SJCRH30 (cell line): ENCODE data around the gene CFAP20DC. TPM values are rescaled to one million over a fixed set of nuclear protein-coding genes. Genes with fewer than 3 reads are reported as not detected.
"Not testable (repeated sequence)": the region's sequence is repeated elsewhere in the genome, so short reads cannot be mapped to it uniquely, and the experiment has no call there.

Source experiments
- DNase-seq, 2 experiments: peaks; one replicate each; pipeline ENCODE4 v3.0.0-alpha.2; 2015 to 2020
- H3K27ac ChIP-seq: fragments of 250-450 bp; sonication (Bioruptor Pico); 2 replicates; pipeline ENCODE4 v1.5.1; 2020; ENCODE audit warnings: mild to moderate bottlenecking, moderate library complexity
- H3K27me3 ChIP-seq: fragments of 250-450 bp; sonication (Bioruptor Pico); 2 replicates; pipeline ENCODE4 v1.5.1; 2020; ENCODE audit warnings: mild to moderate bottlenecking, moderate library complexity
- H3K36me3 ChIP-seq: fragments of 250-450 bp; sonication (Bioruptor Pico); 2 replicates; pipeline ENCODE4 v1.5.1; 2020; ENCODE audit warnings: mild to moderate bottlenecking, moderate library complexity
- H3K4me1 ChIP-seq: fragments of 250-450 bp; sonication (Bioruptor Pico); 2 replicates; pipeline ENCODE4 v1.5.1; 2020; ENCODE audit warnings: mild to moderate bottlenecking, moderate library complexity
- H3K4me3 ChIP-seq: fragments of 250-450 bp; sonication (Bioruptor Pico); 2 replicates; pipeline ENCODE4 v1.5.1; 2020; ENCODE audit warnings: mild to moderate bottlenecking, moderate library complexity
- H3K9me3 ChIP-seq: fragments of 250-450 bp; sonication (Bioruptor Pico); replicated peaks from 2 replicates; pipeline ENCODE4 v1.5.1; 2020; ENCODE audit warnings: mild to moderate bottlenecking, moderate library complexity
- total RNA-seq: library from RNA; depleted of rRNA; stranded (reverse); fragments of >200 nt; shearing (Covaris generic); gene quantifications from 2 replicates; pipeline ENCODE4 v1.2.3, GENCODE V29; 2014

The CFAP20DC gene
- total RNA-seq, 1 experiment from 2014 or later, result not detected

- Histone ChIP-seq H3K4me1 (no peaks in the 10 kb centered on the region), H3K27ac (no peak overlapping the region), H3K9me3 (no peaks in the 10 kb centered on the region), H3K4me3 (no peak overlapping the region), H3K27me3 (no peaks in the 10 kb centered on the region), H3K36me3 (no peaks in the 10 kb centered on the region)
- DNase-seq, result no peak
These were observed 6.9 kb upstream of the CFAP20DC start for GRCh38 chr3:59056706-59057105.

- Histone ChIP-seq H3K27me3 (no peaks in the 10 kb centered on the region), H3K4me3 (no peak overlapping the region), H3K9me3 (no peaks in the 10 kb centered on the region), H3K36me3 (no peaks in the 10 kb centered on the region), H3K27ac (no peak overlapping the region), H3K4me1 (no peaks in the 10 kb centered on the region)
- DNase-seq, result peak; percentile 5 to 54
These were observed 3.1 kb upstream of the CFAP20DC start for GRCh38 chr3:59052803-59053411.

GRCh38 chr3:59050811-59051414, 1.1 kb upstream of the CFAP20DC start:
- not testable (repeated sequence) for H3K27me3 ChIP-seq, H3K4me3 ChIP-seq, H3K4me1 ChIP-seq, DNase-seq, H3K9me3 ChIP-seq, H3K36me3 ChIP-seq, H3K27ac ChIP-seq

- H3K27ac ChIP-seq, result no peak overlapping the region
- no peaks in the 10 kb centered on the region for H3K4me1 ChIP-seq
- no peaks in the 10 kb centered on the region for H3K36me3 ChIP-seq
- H3K4me3 ChIP-seq, result no peak overlapping the region
- H3K9me3 ChIP-seq, result no peaks in the 10 kb centered on the region
- no peaks in the 10 kb centered on the region for H3K27me3 ChIP-seq
- peak; percentile 2 to 32 for DNase-seq
These were observed 3.0 kb downstream of the CFAP20DC start for GRCh38 chr3:59046839-59047238.

GRCh38 chr3:59043391-59043790, 6.4 kb downstream of the CFAP20DC start:
- Histone ChIP-seq H3K27me3 (no peaks in the 10 kb centered on the region), H3K27ac (no peak overlapping the region), H3K4me1 (no peaks in the 10 kb centered on the region), H3K9me3 (no peaks in the 10 kb centered on the region), H3K4me3 (no peak overlapping the region), H3K36me3 (no peaks in the 10 kb centered on the region)
- DNase-seq, result peak; percentile 3 to 24

- no peaks in the 10 kb centered on the region for H3K4me1 ChIP-seq
- no peaks in the 10 kb centered on the region for H3K36me3 ChIP-seq
- H3K4me3 ChIP-seq, result no peak overlapping the region
- H3K27ac ChIP-seq, result no peak overlapping the region
- H3K9me3 ChIP-seq, result no peaks in the 10 kb centered on the region
- DNase-seq, result no peak
- H3K27me3 ChIP-seq, result no peaks in the 10 kb centered on the region
These were observed 8.9 kb downstream of the CFAP20DC start for GRCh38 chr3:59040902-59041301.

GRCh38 chr3:59027607-59028006, 22.2 kb downstream of the CFAP20DC start:
- no peaks in the 10 kb centered on the region for H3K36me3 ChIP-seq
- no peaks in the 10 kb centered on the region for H3K9me3 ChIP-seq
- no peak overlapping the region for H3K4me3 ChIP-seq
- H3K27me3 ChIP-seq, result no peaks in the 10 kb centered on the region
- no peak overlapping the region for H3K27ac ChIP-seq
- no peaks in the 10 kb centered on the region for H3K4me1 ChIP-seq
- no peak for DNase-seq

GRCh38 chr3:59023612-59024011, 26.2 kb downstream of the CFAP20DC start:
- Histone ChIP-seq H3K27ac (no peak overlapping the region), H3K4me1 (no peaks in the 10 kb centered on the region)
- no peak for DNase-seq

GRCh38 chr3:59017617-59017984, 32.2 kb downstream of the CFAP20DC start:
- Histone ChIP-seq H3K9me3 (no peaks in the 10 kb centered on the region), H3K4me3 (no peak overlapping the region), H3K27ac (no peak overlapping the region), H3K36me3 (no peaks in the 10 kb centered on the region), H3K4me1 (no peaks in the 10 kb centered on the region), H3K27me3 (no peaks in the 10 kb centered on the region)
- DNase-seq, result no peak

More at GRCh38 chr3:59023612-59024011, 26.2 kb downstream of the CFAP20DC start:
- no peak overlapping the region for H3K4me3 ChIP-seq
- H3K9me3 ChIP-seq, result no peaks in the 10 kb centered on the region
- H3K36me3 ChIP-seq, result no peaks in the 10 kb centered on the region
- no peaks in the 10 kb centered on the region for H3K27me3 ChIP-seq

GRCh38 chr3:59016930-59017616, 32.8 kb downstream of the CFAP20DC start:
- H3K27ac ChIP-seq, result no peak overlapping the region
- no peaks in the 10 kb centered on the region for H3K4me1 ChIP-seq
- H3K9me3 ChIP-seq, result no peaks in the 10 kb centered on the region
- H3K36me3 ChIP-seq, result no peaks in the 10 kb centered on the region
- H3K4me3 ChIP-seq, result no peak overlapping the region
- no peaks in the 10 kb centered on the region for H3K27me3 ChIP-seq
- DNase-seq, result no peak

- H3K4me3 ChIP-seq, result no peak overlapping the region
- no peak for DNase-seq
- no peaks in the 10 kb centered on the region for H3K9me3 ChIP-seq
- H3K4me1 ChIP-seq, result no peaks in the 10 kb centered on the region
- no peaks in the 10 kb centered on the region for H3K27me3 ChIP-seq
- no peak overlapping the region for H3K27ac ChIP-seq
- H3K36me3 ChIP-seq, result no peaks in the 10 kb centered on the region
These were observed 36.2 kb downstream of the CFAP20DC start for GRCh38 chr3:59013611-59014010.

- DNase-seq, result peak; percentile 20 to 27
- Histone ChIP-seq H3K4me3 (no peak overlapping the region), H3K27ac (no peak overlapping the region), H3K4me1 (no peaks in the 10 kb centered on the region), H3K27me3 (no peaks in the 10 kb centered on the region), H3K36me3 (no peaks in the 10 kb centered on the region), H3K9me3 (no peaks in the 10 kb centered on the region)
These were observed 42.9 kb downstream of the CFAP20DC start for GRCh38 chr3:59006634-59007517.

GRCh38 chr3:59001675-59002074, 48.1 kb downstream of the CFAP20DC start:
- no peaks in the 10 kb centered on the region for H3K9me3 ChIP-seq
- no peaks in the 10 kb centered on the region for H3K27me3 ChIP-seq

GRCh38 chr3:58999774-59000160, 50.1 kb downstream of the CFAP20DC start:
- no peaks in the 10 kb centered on the region for H3K36me3 ChIP-seq
- no peak overlapping the region for H3K4me3 ChIP-seq
- DNase-seq, result no peak
- no peak overlapping the region for H3K27ac ChIP-seq
- no peaks in the 10 kb centered on the region for H3K27me3 ChIP-seq
- H3K4me1 ChIP-seq, result no peaks in the 10 kb centered on the region
- H3K9me3 ChIP-seq, result no peaks in the 10 kb centered on the region

More at GRCh38 chr3:59001675-59002074, 48.1 kb downstream of the CFAP20DC start:
- H3K4me3 ChIP-seq, result no peak overlapping the region
- no peak overlapping the region for H3K27ac ChIP-seq
- DNase-seq, result no peak
- no peaks in the 10 kb centered on the region for H3K4me1 ChIP-seq
- no peaks in the 10 kb centered on the region for H3K36me3 ChIP-seq
